HG03175 (cell line): ENCODE data around the gene HK3.

Experiments used
- ATAC-seq: cut with Tn5 transposase; IDR thresholded peaks from one replicate; pipeline ENCODE4 v1.9.1; 2021; ENCODE audit warnings: mild to moderate bottlenecking, moderate library complexity; ENCODE audit not compliant: unreplicated experiment

HK3 gene

GRCh38 chr5:176851871-176852658 lies 47.1 kb downstream of the HK3 start:
- ATAC-seq = no peak

- no peak for ATAC-seq
These were observed 47.8 kb downstream of the HK3 start for GRCh38 chr5:176851380-176851779.

DNA sequence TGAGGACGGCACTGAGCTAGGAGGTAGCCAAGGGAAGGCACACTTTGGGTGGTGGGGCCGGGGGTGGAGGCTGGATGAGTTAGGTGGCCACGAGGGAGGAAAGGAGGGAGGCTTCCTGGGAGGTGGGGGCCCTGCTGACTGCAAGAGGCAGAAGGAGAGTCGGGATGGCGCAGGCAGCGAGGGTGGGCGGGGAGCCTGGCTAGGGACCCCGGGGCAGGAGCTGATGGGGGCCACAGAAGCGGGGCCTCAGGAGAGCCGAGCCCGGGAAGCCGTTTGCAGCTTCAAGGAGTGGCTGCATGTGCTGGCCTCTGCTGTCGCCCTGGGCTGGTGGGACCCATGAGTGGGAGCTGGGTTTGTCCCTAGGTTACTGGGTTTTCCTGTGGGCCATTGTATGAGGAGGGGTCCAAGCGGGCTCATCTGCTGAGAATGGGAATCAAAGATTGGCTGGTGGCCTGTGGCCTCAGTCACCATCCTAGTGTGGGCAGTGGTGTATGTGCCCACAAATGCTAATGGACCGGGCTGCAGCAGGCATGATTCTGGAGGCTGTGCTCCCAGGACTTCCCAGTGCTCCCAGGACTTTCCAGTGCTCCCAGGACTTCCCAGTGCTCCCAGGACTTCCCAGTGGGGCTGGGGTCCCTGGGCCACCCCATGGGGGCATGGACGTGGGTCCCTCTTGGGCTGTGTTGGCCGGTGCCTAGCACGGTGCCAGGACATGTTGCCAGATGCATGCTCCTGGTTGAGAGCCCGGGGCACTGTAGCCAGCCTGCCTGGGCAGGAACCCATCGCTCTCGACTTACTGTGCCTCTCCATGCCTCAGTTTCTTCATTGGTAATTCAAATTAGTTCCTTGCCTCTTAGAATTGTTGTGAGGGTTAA lies 48.5 kb downstream of the HK3 start:
- ATAC-seq = no peak

- no peak for ATAC-seq
These were observed 49.4 kb downstream of the HK3 start for GRCh38 chr5:176849611-176850227.

DNA sequence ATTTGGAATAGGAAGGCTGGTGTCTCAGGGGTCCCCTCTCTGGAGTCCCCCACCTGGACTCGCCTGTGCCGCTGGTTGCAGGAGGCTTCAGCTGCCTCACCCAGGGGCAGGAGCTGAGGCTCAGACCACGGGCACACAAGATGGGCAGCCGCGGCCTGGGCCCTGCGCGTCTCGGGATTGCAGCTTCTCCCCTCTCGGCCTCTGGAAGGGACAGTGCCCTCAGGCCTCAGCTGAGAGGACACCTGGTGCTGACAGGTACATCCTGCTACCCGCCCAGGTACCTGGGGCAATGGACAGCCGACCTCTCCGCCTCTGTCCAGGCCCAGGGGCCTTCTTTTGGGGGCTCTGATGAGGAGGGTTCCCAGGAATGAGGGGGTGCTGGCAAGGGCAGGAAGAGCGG lies 50.5 kb downstream of the HK3 start:
- no peak for ATAC-seq

GRCh38 chr5:176847726-176848290 lies 51.3 kb downstream of the HK3 start:
- no peak for ATAC-seq

GRCh38 chr5:176847148-176847547 lies 52.0 kb downstream of the HK3 start:
- no peak for ATAC-seq

- no peak for ATAC-seq
These were observed 52.6 kb downstream of the HK3 start for GRCh38 chr5:176846335-176847140.

- no peak for ATAC-seq
These were observed 53.8 kb downstream of the HK3 start for GRCh38 chr5:176845392-176845713.

DNA sequence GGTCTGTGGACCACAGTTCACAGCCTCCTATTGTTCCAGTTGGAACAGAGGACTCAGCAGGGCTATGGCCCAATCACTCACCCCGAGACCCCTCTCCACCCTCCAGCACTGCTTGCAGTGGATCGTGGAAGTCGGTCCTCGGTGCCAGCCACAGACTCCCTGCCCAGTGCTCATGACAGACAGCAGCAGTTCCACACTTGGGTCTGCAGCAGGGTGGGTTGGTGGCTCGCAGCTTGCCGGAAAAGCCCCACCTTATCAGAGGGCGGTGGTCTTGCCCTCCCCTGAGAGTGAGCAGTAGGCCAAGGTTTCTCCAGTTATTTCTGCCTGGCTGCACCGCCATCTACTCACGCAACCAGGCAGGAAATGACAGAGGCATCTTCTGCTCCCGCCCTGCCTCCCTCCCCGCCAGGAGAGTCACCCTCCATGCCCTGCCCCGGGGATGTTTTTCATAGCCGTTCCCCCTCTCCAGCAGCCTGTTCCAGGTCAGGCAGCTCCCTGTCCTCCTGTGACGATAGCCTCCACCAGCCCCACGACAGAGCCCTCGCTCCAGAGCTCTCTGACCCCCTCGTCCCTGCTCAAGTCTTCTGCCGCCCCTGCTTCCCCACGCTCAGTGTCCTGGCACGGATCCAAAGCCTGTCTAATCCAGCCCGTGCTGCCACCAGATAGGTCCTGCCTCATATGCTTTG lies 54.3 kb downstream of the HK3 start:
- ATAC-seq = no peak

GRCh38 chr5:176844281-176844680 lies 54.9 kb downstream of the HK3 start:
- ATAC-seq = no peak

- no peak for ATAC-seq
These were observed 55.5 kb downstream of the HK3 start for GRCh38 chr5:176843673-176844072.

- ATAC-seq = no peak
These were observed 61.4 kb downstream of the HK3 start for GRCh38 chr5:176837707-176838115.

- ATAC-seq = no peak
These were observed 62.1 kb downstream of the HK3 start for GRCh38 chr5:176836811-176837706.

GRCh38 chr5:176835918-176836317 lies 63.2 kb downstream of the HK3 start:
- no peak for ATAC-seq

GRCh38 chr5:176833286-176833685 lies 65.9 kb downstream of the HK3 start:
- ATAC-seq = no peak

DNA sequence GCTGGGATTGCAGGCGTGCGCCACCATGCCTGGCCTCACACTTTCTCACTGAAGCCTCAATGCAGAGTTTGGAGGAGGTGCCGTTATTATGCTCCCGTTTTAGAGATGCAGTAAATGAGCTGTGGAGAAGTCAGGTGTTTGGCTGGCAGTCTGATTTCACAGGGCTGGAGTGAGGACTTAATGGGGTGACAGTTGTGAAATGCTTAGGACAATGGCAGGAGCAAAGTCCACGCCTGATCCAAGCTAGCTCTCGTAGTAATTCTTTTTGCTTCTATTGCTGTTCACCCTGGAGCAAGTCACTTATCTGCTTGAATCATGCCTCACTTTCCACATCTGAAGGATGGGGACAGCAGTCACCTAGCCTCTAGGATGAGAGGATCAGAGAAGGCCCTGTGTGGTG lies 67.0 kb downstream of the HK3 start:
- no peak for ATAC-seq

- no peak for ATAC-seq
These were observed 67.7 kb downstream of the HK3 start for GRCh38 chr5:176831425-176831824.

DNA sequence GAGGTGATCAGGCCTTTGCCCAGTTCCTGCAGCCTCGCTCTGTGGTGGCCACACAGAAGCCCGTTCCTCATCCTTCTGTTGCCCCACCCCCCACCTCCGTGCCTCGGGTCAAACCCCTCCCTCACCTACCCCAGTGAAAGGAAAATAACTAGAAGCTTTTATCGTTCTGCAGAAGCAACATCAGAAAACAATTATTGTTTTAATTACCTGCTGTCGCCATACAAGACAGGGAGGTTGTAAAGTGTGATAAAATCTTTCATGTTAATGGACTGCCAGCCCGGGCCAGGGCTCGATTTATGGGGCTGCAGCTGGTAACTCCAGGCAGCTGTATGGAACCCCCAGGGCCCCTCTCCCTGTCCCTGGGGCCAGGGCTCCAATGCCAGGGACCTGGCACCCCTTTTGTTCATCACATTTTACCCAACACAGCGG lies 68.1 kb downstream of the HK3 start:
- no peak for ATAC-seq
